CD4-positive, alpha-beta T cell (primary cell): ENCODE measurements around the gene DNAH11. TPM values are rescaled to one million over a fixed set of nuclear protein-coding genes. Genes with fewer than 3 reads are reported as not detected.

Source experiments
- ATAC-seq: fragments of 200-7000 bp; cut with Tn5 transposase; one replicate; pipeline ENCODE4 v1.10.0; 2022; ENCODE audit warnings: mild to moderate bottlenecking; ENCODE audit not compliant: poor library complexity
- CTCF ChIA-PET: fragments of 350-600 bp; sonication (Branson Sonifier 250); formaldehyde crosslinking; loops from one replicate; lab custom pipeline; 2021; ENCODE audit warnings: antibody characterized with exemption, inconsistent platforms; lab: Charles Lee
- POLR2A ChIA-PET: fragments of 350-600 bp; sonication (Branson Sonifier 250); formaldehyde crosslinking; loops from one replicate; lab custom pipeline; 2021; ENCODE audit warnings: antibody characterized with exemption, inconsistent platforms; lab: Charles Lee
- DNase-seq, 14 experiments: peaks; one replicate each; pipeline ENCODE4 v3.0.0-alpha.2; 2013 to 2020; ENCODE audit warnings: mixed read lengths in 2 of 14
- H3K27ac ChIP-seq, 2 donors: one replicate each; pipeline versions ENCODE4 v1.5.1 to v1.7.0; 2013; ENCODE audit warnings: low read length in 2 of 2, low read depth in 1 of 2, mild to moderate bottlenecking in 1 of 2
- H3K27me3 ChIP-seq, 2 experiments: 1 replicate in 1 of 2; 2 replicates in 1 of 2; pipeline versions ENCODE4 v1.6.1 to v1.7.0; 2013; ENCODE audit warnings: low read length in 2 of 2, control low read depth in 1 of 2, mild to moderate bottlenecking in 1 of 2, moderate library complexity in 1 of 2; ENCODE audit not compliant: insufficient read depth in 2 of 2, control insufficient read depth in 1 of 2
- H3K36me3 ChIP-seq: one replicate; pipeline ENCODE4 v1.6.1; 2013; ENCODE audit warnings: low read length, control low read depth; ENCODE audit not compliant: insufficient read depth
- H3K4me1 ChIP-seq: one replicate; pipeline ENCODE4 v1.6.1; 2013; ENCODE audit warnings: low read length, control low read depth; ENCODE audit not compliant: insufficient read depth
- H3K4me3 ChIP-seq: one replicate; pipeline ENCODE4 v1.5.1; 2013; ENCODE audit warnings: mild to moderate bottlenecking, low read length, moderate library complexity
- H3K9me3 ChIP-seq, 2 experiments: 1 replicate in 1 of 2; 2 replicates in 1 of 2; pipeline versions ENCODE4 v1.6.1 to v1.7.0; 2013; ENCODE audit warnings: low read length in 2 of 2, mild to moderate bottlenecking in 2 of 2, control low read depth in 1 of 2, moderate library complexity in 1 of 2; ENCODE audit not compliant: control insufficient read depth in 1 of 2, insufficient read depth in 1 of 2
- H3K27ac Mint-ChIP-seq: one replicate; pipeline ENCODE4 v1.8.0; 2020; ENCODE audit warnings: mixed read lengths
- H3K27me3 Mint-ChIP-seq: one replicate; pipeline ENCODE4 v1.8.0; 2021; ENCODE audit warnings: mixed read lengths
- H3K36me3 Mint-ChIP-seq: one replicate; pipeline ENCODE4 v1.8.0; 2021; ENCODE audit warnings: low read depth, mixed read lengths
- H3K4me1 Mint-ChIP-seq: one replicate; pipeline ENCODE4 v1.8.0; 2021; ENCODE audit warnings: low read depth, mixed read lengths
- H3K4me3 Mint-ChIP-seq: one replicate; pipeline ENCODE4 v1.8.0; 2020; ENCODE audit warnings: mild to moderate bottlenecking, mixed read lengths
- H3K9me3 Mint-ChIP-seq: one replicate; pipeline ENCODE4 v1.8.0; 2020; ENCODE audit warnings: mixed read lengths
- CTCF ChIP-seq: fragments of 200-600 bp; IDR thresholded peaks from one replicate; pipeline ENCODE4 v1.8.0; 2022; ENCODE audit warnings: antibody characterized with exemption, mild to moderate bottlenecking
- intact Hi-C, 2 experiments: fragments of 100-400 bp; cut with DNase I in 1 of 2; cut with micrococcal nuclease in 1 of 2; formaldehyde crosslinking; loops; one replicate each; pipeline versions ENCODE4 v1.15.1 to v1.9.0; 2023 to 2025; cut with DNase I, micrococcal nuclease
- total RNA-seq, 174 experiments: library from RNA in 2 of 174; stranded (reverse) in 2 of 174; gene quantifications; one replicate each; pipeline ENCODE4 v1.2.3 and lab custom pipeline; 2021 to 2026

Gene DNAH11
- total RNA-seq, 2 experiments from 2014 or later: 0.11 TPM; not detected in 1

GRCh38 chr7:21806388-21806787 lies 263.5 kb downstream of the DNAH11 start:
- Histone ChIP-seq H3K27me3 (no peaks in the 10 kb centered on the region), H3K4me1 (no peaks in the 10 kb centered on the region), H3K9me3 (no peaks in the 10 kb centered on the region), H3K4me3 (no peak overlapping the region), H3K27ac (no peak overlapping the region), H3K36me3 (no peaks in the 10 kb centered on the region)
- H3K4me1 Mint-ChIP-seq: no peaks in the 10 kb centered on the region
- no peak for TF ChIP-seq CTCF
- DNase-seq (no peak), ATAC-seq (no peak)
- no peaks in the 10 kb centered on the region for H3K27me3 Mint-ChIP-seq
- no peak overlapping the region for H3K4me3 Mint-ChIP-seq
- H3K9me3 Mint-ChIP-seq: no peaks in the 10 kb centered on the region
- intact Hi-C loops: no loop called here
- ChIA-PET CTCF (no interaction called here), POLR2A (no interaction called here)
- no peak overlapping the region for H3K27ac Mint-ChIP-seq
- H3K36me3 Mint-ChIP-seq: no peaks in the 10 kb centered on the region

GRCh38 chr7:21819048-21819447 lies 276.2 kb downstream of the DNAH11 start:
- Histone ChIP-seq H3K27ac (no peak overlapping the region), H3K4me3 (no peak overlapping the region), H3K9me3 (no peaks in the 10 kb centered on the region), H3K36me3 (no peaks in the 10 kb centered on the region), H3K4me1 (no peaks in the 10 kb centered on the region), H3K27me3 (no peaks in the 10 kb centered on the region)
- TF ChIP-seq CTCF: no peak
- no peak for DNase-seq
- POLR2A ChIA-PET: no interaction called here
- Mint-ChIP-seq H3K27ac (no peak overlapping the region), H3K9me3 (no peaks in the 10 kb centered on the region), H3K4me1 (peaks cover 7% of the 10 kb centered on the region), H3K27me3 (no peaks in the 10 kb centered on the region), H3K4me3 (no peak overlapping the region), H3K36me3 (no peaks in the 10 kb centered on the region)
- CTCF ChIA-PET: no interaction called here
- no peak for ATAC-seq
- intact Hi-C loops: no loop called here

DNA sequence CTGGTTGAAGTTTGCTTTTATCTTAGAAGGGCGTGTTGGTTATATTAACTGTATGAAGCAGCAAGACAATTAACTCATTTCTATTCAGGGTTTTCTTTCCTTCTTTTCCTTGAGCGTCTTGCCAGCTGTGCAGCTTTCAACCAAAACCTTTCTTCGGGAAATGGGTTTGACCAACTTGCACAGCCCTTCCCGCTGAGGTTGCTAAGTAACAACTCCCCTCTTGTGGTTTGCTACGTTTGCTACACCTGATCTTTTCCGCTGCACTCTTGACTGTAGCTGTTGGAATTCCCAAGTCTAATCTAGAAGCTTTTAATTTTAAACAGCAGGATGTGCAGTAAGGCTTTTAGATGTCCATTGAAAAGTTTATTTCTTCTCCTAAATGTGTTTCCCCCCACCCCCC lies 286.0 kb downstream of the DNAH11 start:
- Histone ChIP-seq H3K4me3 (no peak overlapping the region), H3K4me1 (no peaks in the 10 kb centered on the region), H3K27ac (no peak overlapping the region), H3K27me3 (no peaks in the 10 kb centered on the region), H3K9me3 (no peaks in the 10 kb centered on the region), H3K36me3 (no peaks in the 10 kb centered on the region)
- Mint-ChIP-seq H3K4me1 (no peaks in the 10 kb centered on the region), H3K27ac (no peak overlapping the region), H3K27me3 (peaks cover 15% of the 10 kb centered on the region), H3K9me3 (no peaks in the 10 kb centered on the region), H3K36me3 (no peaks in the 10 kb centered on the region), H3K4me3 (no peak overlapping the region)
- CTCF ChIA-PET: no interaction called here
- DNase-seq: no peak
- no peak for TF ChIP-seq CTCF
- intact Hi-C loops: no loop called here
- ATAC-seq: no peak
- POLR2A ChIA-PET: no interaction called here
